ENCODE data around the gene TRAF7. TPM values are rescaled to one million over a fixed set of nuclear protein-coding genes. Genes with fewer than 3 reads are reported as not detected.

Gene TRAF7
- total and polyA plus RNA-seq, 2 of the 8 experiments (the other 6 are each of a cell fraction or from before 2014, with no cell fraction given), result 96.8 to 148 TPM

- H2BK20ac ChIP-seq (ENCODE audit: low read length), result no peak overlapping the region
- no peak overlapping the region for H3K18ac ChIP-seq (ENCODE audit: extremely low read depth, low read length)
- POLR2A ChIA-PET (ENCODE audit: partially characterized antibody), result interaction anchor here (0.9 to 4.9 kb wide), 7 partner anchors 7 to 53 kb away, joined by 3 to 17 read pairs (median 4); partner anchors contain the start of genes BRICD5 and TRAF7
- no peak overlapping the region for H2BK15ac ChIP-seq (ENCODE audit: low read length)
- CTCF ChIA-PET (ENCODE audit: partially characterized antibody), result interaction anchor here (1.0 to 2.1 kb wide), 4 partner anchors 10 to 44 kb away, joined by 3 to 9 read pairs (median 6); no protein-coding TSS in a partner anchor
- H3K27ac ChIP-seq (ENCODE audit: low read depth, low read length), result no peak overlapping the region
- H3K79me1 ChIP-seq (ENCODE audit: low read depth, low read length), result no peaks in the 10 kb centered on the region
- H3K23ac ChIP-seq (ENCODE audit: insufficient read length), result no peak overlapping the region
- peaks cover 0 to 7% (median 2%) of the 10 kb centered on the region in 4 experiments; a peak in 4 of 7 replicates for H3K4me1 ChIP-seq (replicated peaks in 1 of 4; ENCODE audit: control insufficient read depth in 3 of 4, insufficient read depth in 4 of 4, low read length in 3 of 4)
- no peaks in the 10 kb centered on the region for H3K9me3 ChIP-seq (ENCODE audit: insufficient read depth in 2 of 2, low read depth in 1 of 2, low read length in 1 of 2)
- no peak overlapping the region for H2BK120ac ChIP-seq (replicated peaks; ENCODE audit: low read depth, low read length)
- H3K4ac ChIP-seq (replicated peaks; ENCODE audit: insufficient read length, low read depth, low read length), result no peak overlapping the region
- no peak overlapping the region for H3K56ac ChIP-seq (replicated peaks; ENCODE audit: insufficient read length, low read depth, low read length)
- no peak overlapping the region for H2AFZ ChIP-seq (ENCODE audit: low read length)
- H3K14ac ChIP-seq (ENCODE audit: insufficient read length), result no peak overlapping the region
- H2AK5ac ChIP-seq (ENCODE audit: low read depth, low read length), result no peak overlapping the region
- H2BK5ac ChIP-seq (ENCODE audit: low read depth, low read length), result no peak overlapping the region
- peaks cover 0 to 6% of the 10 kb centered on the region in 2 experiments for H4K20me1 ChIP-seq (replicated peaks in 1 of 2; ENCODE audit: control insufficient read depth in 1 of 2, insufficient read depth in 2 of 2, low read length in 2 of 2)
- H3K36me3 ChIP-seq (ENCODE audit: control insufficient read depth in 2 of 4, insufficient read depth in 4 of 4, low read length in 3 of 4), result peaks cover 0 to 4% (median 0%) of the 10 kb centered on the region in 4 experiments; a peak in 1 of 8 replicates
- H4K5ac ChIP-seq (ENCODE audit: insufficient read length, low read depth, low read length), result no peak overlapping the region
- H3K9ac ChIP-seq (replicated peaks in 1 of 4; ENCODE audit: extremely low read depth in 1 of 4, low read depth in 3 of 4, low read length in 3 of 4), result no peak overlapping the region
- WGBS, 2 experiments (ENCODE audit: extremely low coverage in 1 of 2, insufficient coverage in 1 of 2, insufficient read length in 1 of 2, insufficient replicate concordance in 2 of 2, low coverage in 1 of 2, low lambda C conversion rate in 2 of 2, missing lambda C conversion rate in 1 of 2), result 96% methylated on average over 20 of the region's 20 CpGs; no CpG with 5 or more reads in 1 of the 2 experiments
- H3K27me3 ChIP-seq (replicated peaks in 1 of 4; ENCODE audit: control insufficient read depth in 3 of 4, extremely low read depth in 1 of 4, insufficient read depth in 3 of 4, low read length in 3 of 4), result no peaks in the 10 kb centered on the region
- no peak overlapping the region for H4K91ac ChIP-seq (replicated peaks; ENCODE audit: insufficient read length, low read length)
- DNase-seq (ENCODE audit: low read depth in 1 of 2, low spot score in 2 of 2), result no peak
- no peak overlapping the region for H4K8ac ChIP-seq (ENCODE audit: extremely low read depth, insufficient read depth, low read length)
- no peak overlapping the region for H2BK12ac ChIP-seq (ENCODE audit: low read depth, low read length)
- no peak overlapping the region for H3K4me2 ChIP-seq (ENCODE audit: insufficient read depth in 1 of 2, low read depth in 2 of 2, low read length in 2 of 2)
- no peak overlapping the region for H3K4me3 ChIP-seq (ENCODE audit: extremely low read depth in 1 of 4, insufficient read depth in 2 of 4, low read depth in 3 of 4, low read length in 4 of 4)
- peaks cover 2% of the 10 kb centered on the region; the same call in 1 of the 2 replicates for H3K23me2 ChIP-seq (ENCODE audit: low read depth, low read length)
- H3K79me2 ChIP-seq (ENCODE audit: control insufficient read depth in 1 of 2, insufficient read depth in 2 of 2, low read length in 2 of 2), result no peaks in the 10 kb centered on the region
- no peak for FAIRE-seq
- no peak for TF ChIP-seq CTCF (IDR thresholded peaks at IDR 0.05; ENCODE audit: control extremely low read depth in 1 of 3, insufficient read depth in 1 of 3, low read depth in 1 of 3, low read length in 3 of 3)
- TF ChIP-seq TBP (IDR thresholded peaks at IDR 0.05; ENCODE audit: low read depth, low read length), result no peak
- no peak for TF ChIP-seq CEBPB (IDR thresholded peaks at IDR 0.05; ENCODE audit: low read depth, low read length)
- no peak for TF ChIP-seq EZH2 (IDR thresholded peaks at IDR 0.05; ENCODE audit: low read depth, low read length, severe bottlenecking)
- no peak for TF ChIP-seq SP1 (IDR thresholded peaks at IDR 0.05; ENCODE audit: low read depth, low read length)
- no peak for TF ChIP-seq SIX5 (IDR thresholded peaks at IDR 0.05; ENCODE audit: low read depth, low read length)
- no peak for TF ChIP-seq SP4 (IDR thresholded peaks at IDR 0.05; ENCODE audit: low read length)
- no peak for TF ChIP-seq NANOG (IDR thresholded peaks at IDR 0.05; ENCODE audit: insufficient read depth, low read depth, low read length, poor library complexity, severe bottlenecking)
- no peak for TF ChIP-seq HDAC2 (IDR thresholded peaks at IDR 0.05; ENCODE audit: borderline replicate concordance in 1 of 2, low read depth in 2 of 2, low read length in 2 of 2)
- no peak for TF ChIP-seq PHF8 (conservative IDR thresholded peaks at IDR 0.05; ENCODE audit: low read depth, low read length)
Measured at GRCh38 chr16:2184962-2185361, 29.4 kb downstream of the TRAF7 start.
